HG03108 (cell line): ENCODE data around the gene TEX52.
"Not testable (repeated sequence)": the region's sequence is repeated elsewhere in the genome, so short reads cannot be mapped to it uniquely, and the experiment has no call there.

Experiments
- ATAC-seq: cut with Tn5 transposase; IDR thresholded peaks from one replicate; pipeline ENCODE4 v1.9.1; 2021; ENCODE audit warnings: moderate library complexity; ENCODE audit not compliant: unreplicated experiment

The TEX52 gene

DNA sequence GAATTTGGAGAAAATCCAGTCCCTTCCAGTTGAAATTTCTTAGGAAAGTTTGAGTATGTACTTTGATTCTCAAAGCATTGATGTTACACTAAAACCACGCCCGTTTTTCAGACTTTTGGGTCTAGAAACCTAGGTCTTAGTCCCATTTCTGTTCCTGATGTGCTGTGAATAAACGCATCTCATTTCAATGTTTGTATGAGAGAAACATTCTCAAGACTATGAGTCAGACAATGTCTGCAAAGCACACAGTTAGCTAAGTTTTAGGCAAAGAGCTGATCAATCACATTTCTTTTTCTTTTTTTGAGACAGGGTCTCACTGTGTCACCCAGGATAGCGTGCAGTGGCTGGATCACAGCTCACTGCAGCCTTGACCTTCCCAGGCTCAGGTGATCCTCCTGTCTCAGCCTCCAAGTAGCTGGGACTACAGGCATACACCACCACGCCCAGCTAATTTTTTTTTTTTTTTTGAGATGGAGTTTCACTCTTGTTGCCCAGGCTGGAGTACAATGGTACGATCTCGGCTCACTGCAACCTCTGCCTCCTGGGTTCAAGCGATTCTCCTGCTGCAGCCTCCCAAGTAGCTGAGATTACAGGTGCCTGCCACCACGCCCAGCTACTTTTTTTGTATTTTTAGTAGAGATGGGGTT is 12.3 kb upstream of the TEX52 start:
- not testable (repeated sequence) for ATAC-seq

DNA sequence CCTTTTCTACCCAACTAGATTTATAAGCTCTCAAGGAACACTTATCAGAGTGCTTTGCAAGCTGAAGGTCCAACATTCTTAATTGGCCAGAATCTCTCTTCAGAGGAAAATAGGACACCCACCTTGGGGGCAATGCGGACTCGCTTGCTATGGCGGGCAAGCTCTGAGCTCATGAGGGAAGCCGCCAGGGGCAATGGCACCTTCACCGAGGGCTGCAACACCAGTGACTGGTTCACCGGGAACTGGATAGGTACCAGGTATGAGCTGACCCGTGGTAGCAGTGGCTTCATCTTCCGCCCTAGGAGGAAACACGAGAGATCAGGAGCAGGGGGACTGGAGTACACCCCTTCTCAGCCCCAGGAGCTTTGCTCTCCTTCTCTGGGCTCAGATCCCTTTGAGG is 7.4 kb upstream of the TEX52 start:
- no peak for ATAC-seq

DNA sequence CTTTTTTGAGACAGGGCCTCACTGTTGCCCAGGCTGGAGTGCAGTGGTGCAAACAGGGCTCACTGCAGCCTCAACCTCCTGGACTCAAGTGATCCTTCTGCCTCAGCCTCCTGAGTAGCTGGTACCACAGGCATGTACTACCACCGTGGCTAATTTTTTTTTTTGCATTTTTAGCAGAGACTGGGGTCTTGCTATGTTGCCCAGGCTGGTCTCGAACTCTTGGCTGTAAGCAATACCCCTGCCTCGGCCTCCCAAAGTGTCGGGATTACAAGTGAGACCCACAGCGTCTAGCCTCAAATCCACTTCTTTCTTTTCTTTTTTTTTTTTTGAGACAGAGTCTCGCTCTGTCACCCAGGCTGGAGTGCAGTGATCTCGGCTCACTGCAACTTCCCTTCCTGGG is 6.6 kb upstream of the TEX52 start:
- not testable (repeated sequence) for ATAC-seq

DNA sequence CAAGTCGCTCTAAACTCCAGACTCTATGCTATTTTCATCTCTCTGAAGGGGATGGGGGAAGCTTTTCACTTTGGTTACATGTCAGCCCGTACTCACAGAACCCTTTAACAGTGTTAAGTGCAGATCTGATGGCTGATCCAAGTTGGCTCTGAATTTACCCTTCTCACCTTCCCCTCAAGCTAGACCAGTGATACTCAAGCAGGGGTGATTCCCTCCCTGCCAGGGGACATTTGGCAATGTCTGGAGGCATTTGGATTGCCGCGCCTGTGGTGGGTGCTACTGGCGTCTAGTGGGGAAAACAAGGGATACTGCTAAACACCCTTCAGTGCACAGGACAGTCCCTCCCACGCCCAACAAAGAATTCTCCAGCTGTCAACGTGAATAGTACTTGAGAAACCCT is 6.0 kb upstream of the TEX52 start:
- no peak for ATAC-seq

DNA sequence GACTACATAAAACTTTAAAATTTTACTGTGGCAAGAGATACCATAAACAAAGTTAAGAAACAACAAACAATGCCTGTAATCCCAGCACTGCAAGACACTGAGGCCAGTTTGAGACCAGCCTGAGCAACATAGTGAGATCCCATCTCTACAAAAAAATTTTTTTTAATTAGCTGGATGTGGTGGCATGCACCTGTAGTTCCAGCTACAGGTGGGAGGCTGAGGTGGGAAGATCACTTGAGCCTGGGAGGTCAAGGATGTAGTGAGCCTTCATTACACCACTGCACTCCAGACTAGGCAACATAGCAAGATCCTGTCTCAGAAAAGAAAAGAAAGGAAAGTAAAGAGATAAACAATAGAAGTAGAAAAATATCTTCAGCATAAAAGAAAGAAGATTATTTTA is 3.3 kb upstream of the TEX52 start:
- ATAC-seq = no peak

DNA sequence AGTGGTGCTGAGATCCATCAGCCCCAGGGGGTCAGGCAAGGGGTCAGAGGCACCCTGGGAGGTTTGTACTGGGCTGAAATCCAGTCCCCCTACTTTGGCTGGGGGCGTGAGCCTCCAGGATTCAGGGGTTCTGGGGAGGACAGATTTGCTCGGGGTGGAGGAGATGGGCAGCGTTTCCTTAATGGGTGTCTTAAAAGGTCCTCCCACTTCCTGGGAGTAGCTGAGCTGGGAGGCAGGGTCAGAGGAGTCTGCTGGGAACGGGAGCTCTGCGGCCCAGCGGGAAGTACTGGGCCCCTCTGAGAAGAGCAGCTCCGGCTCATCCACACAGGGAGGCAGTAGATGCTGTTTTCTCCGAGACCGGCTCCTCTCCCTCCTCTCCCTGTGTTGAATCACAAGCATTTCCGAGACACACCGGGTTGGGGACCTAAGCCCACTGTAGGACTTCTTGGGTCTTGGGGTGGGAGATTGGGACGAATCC is 2.1 kb upstream of the TEX52 start:
- ATAC-seq = no peak

DNA sequence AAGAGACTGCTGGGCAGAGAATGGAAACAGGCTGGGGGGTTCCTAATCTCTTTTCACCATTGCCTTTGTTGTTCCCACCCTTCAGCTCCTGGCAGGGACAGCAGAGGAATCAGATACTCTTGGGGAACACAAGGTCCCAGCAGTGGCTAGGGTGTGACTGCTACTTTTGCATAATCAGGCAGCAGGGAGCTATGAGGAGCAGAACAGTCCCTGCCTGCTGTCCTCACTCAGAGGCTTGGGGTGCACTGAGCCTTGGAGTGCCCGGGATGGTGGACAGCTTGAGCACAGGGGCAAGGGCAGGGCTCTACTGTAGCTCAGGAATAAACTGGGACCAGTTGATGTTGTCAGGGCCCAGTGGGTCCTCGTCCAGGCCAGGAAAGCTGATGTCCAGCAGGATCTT is 1.5 kb upstream of the TEX52 start:
- ATAC-seq = no peak

DNA sequence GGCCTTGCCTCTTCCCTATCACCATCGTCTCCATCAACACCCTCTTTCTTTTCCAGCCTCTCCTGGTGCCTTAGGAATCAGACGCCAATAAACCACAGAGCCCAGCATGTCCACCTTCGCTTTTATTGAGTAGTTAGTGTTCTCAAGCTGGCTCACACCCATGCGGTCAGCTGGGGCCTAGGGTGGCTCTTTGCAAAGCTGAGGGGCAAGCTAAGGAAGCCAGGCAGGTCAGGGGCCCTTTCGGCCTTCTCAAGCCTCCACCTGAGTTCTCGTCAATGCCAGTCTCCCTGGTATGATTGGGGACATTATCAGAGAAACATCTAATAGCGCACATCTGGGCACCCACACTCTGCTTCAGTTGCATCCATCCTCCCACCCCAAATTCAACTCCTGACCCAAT is 737 bp upstream of the TEX52 start:
- ATAC-seq = no peak

DNA sequence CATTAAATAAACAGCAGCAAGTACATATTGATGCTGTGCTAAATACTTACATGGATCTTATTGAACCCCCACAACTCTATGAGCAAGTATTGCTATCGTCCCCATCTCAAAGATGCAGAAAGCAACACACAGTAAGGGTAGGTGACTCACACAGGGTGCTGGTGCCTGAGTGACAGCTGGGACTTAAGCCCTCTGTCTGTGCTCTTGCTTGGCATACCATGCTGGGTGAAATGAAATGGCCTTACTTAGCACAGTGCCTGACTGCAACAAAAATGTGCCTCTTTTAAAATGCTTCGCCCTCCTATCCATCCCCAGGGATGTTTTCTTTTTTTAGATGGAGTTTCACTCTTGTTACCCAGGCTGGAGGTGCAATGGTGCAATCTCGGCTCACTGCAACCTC is 788 bp downstream of the TEX52 start:
- ATAC-seq = no peak

DNA sequence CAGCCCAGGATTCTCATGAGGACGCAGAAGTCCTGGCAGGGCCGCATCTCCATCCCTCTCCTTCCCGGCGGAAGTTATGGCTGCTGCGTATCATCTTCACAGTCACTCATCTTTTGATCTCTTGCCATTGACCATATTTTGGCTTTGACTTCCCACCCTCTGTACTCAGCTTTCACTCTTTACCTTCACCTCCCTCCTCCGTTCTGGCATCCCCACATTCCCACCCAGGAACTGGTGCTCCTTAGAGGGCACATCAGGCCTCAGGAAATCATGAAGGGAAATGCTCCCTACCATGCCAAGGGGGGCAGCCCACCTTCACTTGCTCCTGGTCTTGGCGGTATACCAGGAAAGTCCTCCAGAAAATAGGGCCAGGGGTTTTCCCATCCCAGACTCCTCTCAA is 1.3 kb downstream of the TEX52 start:
- no peak for ATAC-seq

DNA sequence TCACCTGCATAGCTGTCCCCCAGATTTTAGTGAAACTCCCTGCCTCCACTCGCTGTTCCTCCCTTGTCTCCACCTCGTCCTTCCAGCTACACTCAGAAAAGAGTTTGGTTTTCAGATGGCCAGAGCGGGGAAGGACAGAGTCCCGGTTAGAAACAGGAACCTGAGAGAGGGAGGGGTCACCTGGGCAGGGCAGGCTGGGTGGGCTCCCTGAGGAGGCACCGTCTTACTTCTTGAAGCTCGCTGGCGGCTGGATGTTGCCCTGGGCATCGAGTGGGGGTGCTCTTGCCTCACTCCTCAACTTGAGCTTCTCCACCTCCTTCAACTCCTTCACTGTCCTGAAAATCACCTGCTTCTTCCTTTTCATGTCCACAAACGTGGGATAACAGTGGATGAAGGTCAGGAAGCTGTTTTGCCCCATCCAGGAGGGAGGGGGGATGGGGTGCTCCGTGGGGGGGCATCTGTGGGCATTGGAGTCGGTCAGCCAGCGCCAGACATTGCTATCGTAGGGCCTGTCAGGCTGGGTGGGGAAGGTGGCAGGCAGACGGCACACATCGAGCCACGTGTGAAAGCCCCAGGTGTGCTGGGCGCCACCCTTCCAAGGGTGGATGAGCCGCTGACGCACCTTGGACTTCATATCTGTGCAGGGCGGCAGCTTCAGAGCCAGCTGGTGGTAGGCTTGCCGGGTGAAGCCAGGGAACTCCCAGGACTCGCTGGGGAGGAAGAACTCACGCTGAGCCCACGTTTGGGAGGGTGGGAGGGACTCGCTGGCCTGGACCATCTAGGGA is 2.0 kb downstream of the TEX52 start:
- ATAC-seq = no peak

DNA sequence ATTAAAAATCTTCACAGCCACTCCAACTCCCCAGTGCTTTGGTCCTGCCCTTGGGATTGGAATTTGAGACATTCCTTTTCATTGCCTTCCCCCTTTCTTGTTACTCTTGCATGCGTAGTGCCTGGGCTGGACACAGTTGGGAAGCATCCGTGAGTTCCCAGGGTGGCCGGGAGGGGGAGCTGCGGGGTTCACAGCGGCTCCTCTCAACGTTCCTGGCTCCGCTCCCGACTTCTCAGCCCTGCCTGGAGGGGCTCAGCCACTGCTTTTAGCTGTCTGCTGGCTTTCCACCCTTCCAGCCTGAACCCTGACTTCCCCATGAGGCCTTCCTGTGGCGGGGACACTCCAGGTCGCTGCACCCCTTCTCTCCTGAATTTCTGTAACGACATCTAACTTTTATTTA is 3.2 kb downstream of the TEX52 start:
- no peak for ATAC-seq

DNA sequence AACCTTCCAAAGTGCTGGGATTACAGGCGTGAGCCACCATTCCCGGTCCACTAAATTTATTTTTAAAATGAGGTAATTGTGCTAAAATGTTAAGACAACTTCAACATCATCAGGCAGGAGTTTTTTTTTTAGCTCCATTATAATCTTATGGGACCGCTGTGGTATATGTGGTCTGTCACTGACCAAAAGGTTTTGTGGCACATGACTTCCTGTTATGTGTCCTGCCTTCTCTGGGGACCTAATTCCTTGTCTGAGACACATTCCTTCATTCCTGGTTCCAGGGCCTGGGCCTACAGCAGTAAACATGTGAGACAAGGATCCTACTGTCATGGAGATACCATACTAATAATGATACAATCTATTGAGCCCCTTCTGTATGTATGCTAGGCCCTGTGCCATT is 4.9 kb downstream of the TEX52 start:
- no peak for ATAC-seq

DNA sequence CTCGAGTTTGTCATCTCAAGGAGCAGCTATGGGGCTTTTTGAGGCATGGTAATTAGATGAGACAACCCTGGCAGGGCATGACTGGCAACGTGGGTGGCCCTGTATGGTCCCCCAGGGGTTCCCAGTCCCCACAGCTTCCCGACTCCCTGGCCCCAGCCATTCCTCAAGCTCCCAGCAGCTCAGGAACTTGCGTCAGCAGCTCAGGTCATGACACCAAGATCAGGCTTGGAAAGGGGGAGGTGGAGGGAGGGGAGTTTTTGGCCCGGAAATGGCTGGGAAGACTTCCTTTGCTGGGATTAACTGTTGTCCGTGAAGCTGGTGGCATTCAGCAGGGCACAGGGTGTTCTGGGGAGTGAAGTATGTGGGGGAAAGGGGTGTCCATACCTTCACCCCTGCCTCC is 11.6 kb downstream of the TEX52 start:
- ATAC-seq = no peak

DNA sequence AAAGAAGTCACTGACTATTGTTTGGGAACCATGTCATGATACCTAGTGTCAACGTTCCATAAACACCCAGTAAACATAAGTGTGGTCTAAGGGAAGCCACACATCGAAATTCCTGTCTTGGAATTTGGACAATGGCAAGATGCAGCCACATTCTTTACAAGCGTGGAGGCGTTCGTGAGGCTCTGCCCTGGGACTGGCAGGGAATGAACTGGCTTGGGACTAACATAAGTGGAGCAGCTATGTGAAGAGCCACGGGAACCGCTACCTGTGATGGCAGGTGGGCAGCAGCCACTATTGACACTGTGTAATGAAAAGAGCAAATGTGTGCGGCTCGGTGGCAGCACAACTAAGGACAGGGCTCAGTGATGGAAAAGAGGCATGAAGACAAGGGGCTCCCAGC is 12.1 kb downstream of the TEX52 start:
- no peak for ATAC-seq

DNA sequence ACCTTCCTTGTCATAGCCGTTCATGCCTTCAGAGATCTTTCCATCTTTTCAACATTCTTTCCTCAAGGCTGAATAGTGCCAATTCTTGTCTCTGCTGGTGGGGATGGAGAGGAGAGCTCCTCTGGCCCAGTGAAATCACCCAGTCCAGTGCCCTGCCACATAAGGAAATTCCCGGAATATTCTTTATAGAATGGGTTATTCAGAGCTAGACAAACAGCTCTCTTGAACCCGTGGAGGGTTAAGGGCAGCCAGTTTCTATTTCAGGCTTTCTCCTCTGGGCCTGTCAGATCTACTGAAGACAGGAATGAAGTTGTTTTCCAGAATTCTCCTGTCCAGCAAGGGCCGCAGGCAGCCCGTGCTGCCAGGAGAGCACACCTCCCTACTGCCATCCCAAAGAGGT is 13.9 kb downstream of the TEX52 start:
- no peak for ATAC-seq

DNA sequence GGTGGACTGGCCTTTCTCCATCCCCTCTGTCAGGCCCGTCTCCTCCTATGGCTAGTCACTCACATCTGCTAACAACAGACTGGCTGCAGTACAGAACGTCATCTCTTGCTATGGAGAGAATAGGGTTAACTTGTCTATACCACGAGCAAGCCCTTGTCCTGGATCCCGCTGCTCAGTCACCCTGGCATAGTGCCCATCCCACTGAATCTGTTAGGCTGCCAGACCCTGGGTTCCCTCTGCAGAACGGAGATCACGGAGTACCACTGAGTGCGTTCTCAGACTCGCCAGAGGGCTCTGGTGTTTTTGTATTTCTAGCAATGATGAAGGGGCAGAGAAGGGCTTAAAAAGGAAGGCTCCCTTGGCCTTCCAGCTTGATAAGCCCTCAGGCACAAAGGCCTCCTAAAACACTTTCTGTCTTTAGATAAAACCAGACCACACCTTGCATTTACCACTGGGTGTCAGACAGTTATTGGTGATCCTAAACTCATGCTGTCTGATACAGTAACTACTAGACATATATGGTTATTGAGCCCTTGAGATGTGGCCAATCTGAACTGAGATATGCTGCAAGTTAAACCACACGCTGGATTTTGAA is 15.7 kb downstream of the TEX52 start:
- no peak for ATAC-seq

DNA sequence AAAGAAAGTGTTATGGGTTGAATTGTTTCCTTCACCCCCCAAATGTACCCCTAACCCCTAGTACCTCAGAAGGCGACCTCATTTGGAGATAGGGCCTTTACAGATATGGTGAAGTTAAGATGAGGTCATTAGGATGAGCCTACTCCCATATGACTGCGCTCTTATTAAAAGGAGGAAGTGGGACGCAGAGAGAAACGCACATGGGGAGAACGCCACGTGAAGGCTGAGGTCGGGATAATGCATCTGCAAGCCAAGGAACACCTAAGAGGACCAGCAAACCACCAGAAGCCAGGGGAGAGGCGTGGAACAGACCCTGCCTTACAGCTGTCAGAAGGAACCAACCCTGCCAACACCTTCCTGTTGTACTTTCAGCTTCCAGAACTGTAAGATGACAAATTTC is 20.3 kb downstream of the TEX52 start:
- no peak for ATAC-seq

DNA sequence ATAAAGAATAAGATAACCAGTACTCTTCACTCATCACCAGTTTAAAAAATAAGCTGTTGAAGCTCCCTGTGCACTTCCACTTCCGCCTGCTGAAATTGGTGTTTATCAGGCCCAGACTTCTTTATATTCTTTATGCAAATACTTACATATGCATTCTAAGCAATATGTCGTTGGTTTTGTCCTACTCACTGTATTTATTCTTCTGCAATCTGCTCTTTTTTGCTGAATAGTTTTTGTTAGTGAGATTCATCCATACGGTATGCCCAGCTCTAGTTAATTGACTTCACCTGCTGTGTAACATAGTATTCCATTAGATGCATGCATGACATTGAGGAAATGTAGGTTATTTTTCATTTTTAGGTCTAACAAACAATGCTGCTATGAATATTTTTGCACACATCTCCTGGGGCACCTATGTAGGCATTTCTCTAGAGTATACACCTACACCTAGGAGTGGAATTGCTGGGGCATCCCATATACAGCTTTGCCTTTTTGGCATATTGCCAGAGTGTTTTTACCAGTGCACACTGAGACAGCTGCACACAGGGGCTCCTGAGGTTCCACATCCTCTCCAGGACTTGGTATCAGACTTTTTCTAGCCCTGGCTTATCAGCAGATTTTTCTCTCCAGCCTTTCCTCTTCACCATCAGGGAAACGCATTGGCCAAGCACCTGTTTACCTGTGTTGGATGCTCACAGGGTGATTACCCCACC is 21.0 kb downstream of the TEX52 start:
- ATAC-seq = no peak

DNA sequence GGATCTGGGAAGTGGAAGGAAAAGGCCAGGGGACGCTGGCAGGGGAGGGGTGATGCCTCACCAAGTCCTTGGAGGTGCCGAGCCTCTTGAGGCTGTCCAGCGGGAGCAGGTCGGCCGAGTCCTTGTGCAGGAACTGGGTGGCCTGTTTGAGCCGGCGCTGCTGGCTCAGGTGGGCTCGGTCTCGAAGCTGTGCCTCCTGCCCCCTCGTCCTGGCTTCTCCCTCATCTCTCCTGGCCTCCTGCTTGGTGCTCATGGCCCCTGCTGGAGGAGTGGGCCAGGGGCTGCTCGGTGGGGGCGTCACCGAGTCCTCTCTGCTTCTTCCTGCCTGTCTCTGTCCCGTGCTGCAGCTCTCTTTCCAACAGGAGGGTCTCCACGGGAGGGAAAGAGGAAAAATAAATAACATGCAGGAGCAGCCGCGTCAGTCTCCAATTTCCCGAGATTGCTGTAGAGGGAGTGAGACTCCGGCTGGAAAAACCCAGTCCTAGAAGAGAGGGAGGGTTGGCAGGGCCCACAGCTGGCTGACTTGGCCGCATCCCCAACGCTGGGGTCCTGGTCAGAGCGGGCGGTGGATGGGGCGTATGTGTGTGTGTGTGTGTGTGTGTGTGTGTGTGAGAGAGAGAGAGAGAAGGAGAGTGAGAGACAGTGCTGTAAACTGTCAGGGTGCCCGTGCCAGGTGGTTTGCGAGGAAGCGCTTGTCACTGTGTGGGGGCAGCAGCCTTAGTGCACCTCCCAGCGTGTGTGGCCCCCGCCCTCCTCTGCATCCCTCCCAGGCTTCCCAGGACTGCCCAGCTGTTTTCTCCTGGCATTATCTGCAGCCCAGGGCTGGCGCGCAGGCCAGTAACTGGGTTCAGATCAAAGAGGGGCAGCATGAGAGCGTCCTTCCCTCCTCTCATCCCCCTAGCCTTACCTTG is 22.0 kb downstream of the TEX52 start, which contains the start of gene NRIP2:
Gene NRIP2 (minus strand): TSS at position 455 of the 911 bp plus-strand sequence. CDS start 52 bp downstream, at position 403.
- no peak for ATAC-seq
